ENCODE data around the gene MED15.

DNA sequence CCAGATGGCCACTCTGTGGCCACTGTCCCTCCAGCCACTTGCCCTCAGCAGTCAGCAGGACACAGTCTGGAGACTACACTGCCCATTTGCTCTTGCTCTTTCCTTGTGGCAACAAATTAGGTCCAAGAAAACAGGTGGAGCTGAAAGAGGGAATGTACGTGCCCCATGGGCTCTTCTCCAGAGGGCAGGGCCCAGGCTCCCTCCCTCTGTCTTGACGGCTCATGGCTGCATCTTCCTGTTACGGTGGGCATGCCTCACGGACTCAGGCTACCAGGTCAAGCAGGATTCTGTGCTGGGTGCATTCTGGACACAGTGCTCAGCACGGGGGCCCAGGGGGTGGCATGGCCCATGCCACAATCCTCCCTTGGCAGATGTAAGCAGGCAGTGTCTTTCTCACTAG lies 71.3 kb downstream of the MED15 start:
- TF ChIP-seq, protein P1, sequence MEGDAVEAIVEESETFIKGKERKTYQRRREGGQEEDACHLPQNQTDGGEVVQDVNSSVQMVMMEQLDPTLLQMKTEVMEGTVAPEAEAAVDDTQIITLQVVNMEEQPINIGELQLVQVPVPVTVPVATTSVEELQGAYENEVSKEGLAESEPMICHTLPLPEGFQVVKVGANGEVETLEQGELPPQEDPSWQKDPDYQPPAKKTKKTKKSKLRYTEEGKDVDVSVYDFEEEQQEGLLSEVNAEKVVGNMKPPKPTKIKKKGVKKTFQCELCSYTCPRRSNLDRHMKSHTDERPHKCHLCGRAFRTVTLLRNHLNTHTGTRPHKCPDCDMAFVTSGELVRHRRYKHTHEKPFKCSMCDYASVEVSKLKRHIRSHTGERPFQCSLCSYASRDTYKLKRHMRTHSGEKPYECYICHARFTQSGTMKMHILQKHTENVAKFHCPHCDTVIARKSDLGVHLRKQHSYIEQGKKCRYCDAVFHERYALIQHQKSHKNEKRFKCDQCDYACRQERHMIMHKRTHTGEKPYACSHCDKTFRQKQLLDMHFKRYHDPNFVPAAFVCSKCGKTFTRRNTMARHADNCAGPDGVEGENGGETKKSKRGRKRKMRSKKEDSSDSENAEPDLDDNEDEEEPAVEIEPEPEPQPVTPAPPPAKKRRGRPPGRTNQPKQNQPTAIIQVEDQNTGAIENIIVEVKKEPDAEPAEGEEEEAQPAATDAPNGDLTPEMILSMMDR (IDR thresholded peaks at IDR 0.05 in 8 of 11, conservative IDR thresholded peaks at IDR 0.05 in 3 of 11): no peak
- no peak for TF ChIP-seq POLR2A (IDR thresholded peaks at IDR 0.05)
